Vagina (tissue), 2 donors: ENCODE measurements around the gene CACTIN. TPM values are rescaled to one million over a fixed set of nuclear protein-coding genes. Genes with fewer than 3 reads are reported as not detected.

Experiments used
- DNase-seq, 2 donors: peaks; one replicate each; pipeline ENCODE4 v3.0.0-alpha.2; 2017; ENCODE audit errors: extremely low spot score in 2 of 2
- H3K27ac ChIP-seq: fragments of 200-600 bp; sonication (generic); one replicate; pipeline ENCODE4 v1.5.1; 2019
- H3K27me3 ChIP-seq: fragments of 200-600 bp; sonication (generic); one replicate; pipeline ENCODE4 v1.5.1; 2019
- H3K36me3 ChIP-seq, 2 donors: fragments of 200-600 bp; sonication (generic); one replicate each; pipeline ENCODE4 v1.5.1; 2017 to 2019
- H3K4me1 ChIP-seq: fragments of 200-600 bp; sonication (generic); one replicate; pipeline ENCODE4 v1.5.1; 2019
- H3K4me3 ChIP-seq, 2 donors: fragments of 200-600 bp; sonication (generic); 1 replicate in 1 of 2; 2 replicates in 1 of 2; pipeline ENCODE4 v1.5.1; 2016 to 2019
- H3K9me3 ChIP-seq: fragments of 200-600 bp; sonication (generic); one replicate; pipeline ENCODE4 v1.5.1; 2019
- CTCF ChIP-seq, 3 experiments: fragments of 450-650 bp in 2 of 3; fragments of 200-600 bp in 1 of 3; sonication (generic) in 1 of 3; IDR thresholded peaks; one replicate each; pipeline ENCODE4 v1.5.1; 2017 to 2019; ENCODE audit warnings: antibody characterized with exemption in 3 of 3, mild to moderate bottlenecking in 2 of 3, moderate library complexity in 2 of 3
- POLR2A ChIP-seq, 2 donors: fragments of 450-650 bp; IDR thresholded peaks; one replicate each; pipeline ENCODE4 v1.6.1; 2017; ENCODE audit warnings: antibody characterized with exemption in 2 of 2, mild to moderate bottlenecking in 2 of 2, moderate library complexity in 2 of 2
- POLR2AphosphoS5 ChIP-seq, 2 donors: sonication (generic); formaldehyde crosslinking; IDR thresholded peaks; one replicate each; pipeline ENCODE4 v1.9.0; 2017; ENCODE audit warnings: antibody characterized with exemption in 2 of 2, mild to moderate bottlenecking in 2 of 2, low read depth in 1 of 2; ENCODE audit not compliant: insufficient read depth in 1 of 2
- intact Hi-C: fragments of 100-400 bp; cut with DNase I; formaldehyde crosslinking; loops from one replicate; pipeline ENCODE4 v1.15.1; 2023
- total RNA-seq: library from RNA; depleted of rRNA; stranded (reverse); fragments of >200 nt; gene quantifications from one replicate; pipeline ENCODE4 v1.2.3, GENCODE V29; 2016

The CACTIN gene
- total RNA-seq, 1 donor from 2014 or later = 36.3 TPM

DNA sequence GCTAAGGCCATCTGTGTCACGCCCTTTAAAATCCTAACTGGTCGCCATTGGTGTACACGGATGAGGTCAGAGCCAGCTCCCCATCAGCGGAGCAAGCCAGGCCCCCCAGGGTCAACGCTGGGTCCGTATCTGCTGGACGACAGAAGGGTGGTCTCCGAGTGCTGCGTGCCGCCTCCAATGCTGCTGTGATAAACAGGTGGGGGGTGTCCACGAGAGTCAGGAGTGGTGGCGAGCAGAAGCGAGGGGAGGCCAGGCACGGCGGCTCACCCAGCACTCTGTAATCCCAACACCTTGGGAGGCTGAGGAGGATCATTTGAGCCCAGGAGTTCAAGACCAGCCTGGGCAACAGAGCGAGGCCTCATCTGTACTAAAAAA is 30.8 kb upstream of the CACTIN start:
- Histone ChIP-seq H3K4me1 (peaks cover 11% of the 10 kb centered on the region), H3K27ac (no peak overlapping the region), H3K27me3 (no peaks in the 10 kb centered on the region), H3K36me3 (peaks cover 0 to 56% of the 10 kb centered on the region in 2 donors), H3K9me3 (no peaks in the 10 kb centered on the region), H3K4me3 (no peak overlapping the region)
- intact Hi-C loops = no loop called here
- no peak for DNase-seq
- TF ChIP-seq CTCF (IDR thresholded peaks at IDR 0.05) = no peak
- no peak for TF ChIP-seq POLR2A (IDR thresholded peaks at IDR 0.05)
- TF ChIP-seq POLR2AphosphoS5 (IDR thresholded peaks at IDR 0.05; ENCODE audit: insufficient read depth in 1 of 2, low read depth in 1 of 2) = no peak

DNA sequence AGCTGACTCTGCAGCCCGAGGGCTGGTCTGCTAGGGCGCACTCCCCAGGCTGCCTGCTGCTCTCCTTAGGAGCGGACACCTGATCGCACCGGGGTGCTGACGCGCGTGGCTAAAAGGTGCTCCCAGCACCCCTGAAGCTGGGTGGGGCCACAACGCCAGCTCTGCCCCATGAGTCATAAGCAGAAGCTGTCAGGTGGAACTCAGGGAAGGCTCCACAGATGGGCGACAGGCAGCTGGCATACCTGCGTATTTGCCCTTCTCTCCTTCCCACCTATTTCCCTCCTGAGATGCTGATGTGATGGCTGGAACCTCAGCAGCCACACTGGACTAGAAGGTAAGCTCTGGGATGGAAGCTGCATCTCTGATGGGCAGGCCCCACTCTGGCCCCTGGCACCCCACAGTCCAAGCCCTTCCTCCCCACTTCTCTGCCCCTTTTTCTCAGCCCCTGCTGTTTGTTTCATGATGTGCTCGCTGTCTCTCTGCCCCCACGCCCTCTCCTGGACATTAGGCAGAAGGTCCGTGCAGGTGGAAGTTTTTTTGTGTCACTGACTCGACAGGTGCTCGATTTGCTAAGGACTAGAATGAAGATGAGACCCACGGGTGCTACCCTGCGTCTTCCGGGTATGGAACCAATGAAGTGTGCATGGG is 30.3 kb upstream of the CACTIN start:
- Histone ChIP-seq H3K27me3 (no peaks in the 10 kb centered on the region), H3K27ac (no peak overlapping the region), H3K4me3 (no peak overlapping the region), H3K9me3 (no peaks in the 10 kb centered on the region), H3K4me1 (peaks cover 11% of the 10 kb centered on the region), H3K36me3 (peaks cover 0 to 61% of the 10 kb centered on the region in 2 donors)
- TF ChIP-seq POLR2AphosphoS5 (IDR thresholded peaks at IDR 0.05; ENCODE audit: insufficient read depth in 1 of 2, low read depth in 1 of 2) (no peak), CTCF (IDR thresholded peaks at IDR 0.05) (no peak), POLR2A (IDR thresholded peaks at IDR 0.05) (no peak)
- no peak for DNase-seq
- intact Hi-C loops = no loop called here

GRCh38 chr19:3656073-3656746 is 29.6 kb upstream of the CACTIN start:
- TF ChIP-seq POLR2AphosphoS5 (IDR thresholded peaks at IDR 0.05; ENCODE audit: insufficient read depth in 1 of 2, low read depth in 1 of 2) = peak in 1 of 2 donors; percentile 43
- no peak for TF ChIP-seq POLR2A (IDR thresholded peaks at IDR 0.05)
- H3K27ac ChIP-seq = peak overlapping the region; percentile 68
- H3K4me3 ChIP-seq = no peak overlapping the region
- H3K4me1 ChIP-seq = peaks cover 11% of the 10 kb centered on the region
- intact Hi-C loops = no loop called here
- H3K36me3 ChIP-seq = peaks cover 0 to 64% of the 10 kb centered on the region in 2 donors
- no peak for DNase-seq
- no peaks in the 10 kb centered on the region for H3K27me3 ChIP-seq
- H3K9me3 ChIP-seq = no peaks in the 10 kb centered on the region

DNA sequence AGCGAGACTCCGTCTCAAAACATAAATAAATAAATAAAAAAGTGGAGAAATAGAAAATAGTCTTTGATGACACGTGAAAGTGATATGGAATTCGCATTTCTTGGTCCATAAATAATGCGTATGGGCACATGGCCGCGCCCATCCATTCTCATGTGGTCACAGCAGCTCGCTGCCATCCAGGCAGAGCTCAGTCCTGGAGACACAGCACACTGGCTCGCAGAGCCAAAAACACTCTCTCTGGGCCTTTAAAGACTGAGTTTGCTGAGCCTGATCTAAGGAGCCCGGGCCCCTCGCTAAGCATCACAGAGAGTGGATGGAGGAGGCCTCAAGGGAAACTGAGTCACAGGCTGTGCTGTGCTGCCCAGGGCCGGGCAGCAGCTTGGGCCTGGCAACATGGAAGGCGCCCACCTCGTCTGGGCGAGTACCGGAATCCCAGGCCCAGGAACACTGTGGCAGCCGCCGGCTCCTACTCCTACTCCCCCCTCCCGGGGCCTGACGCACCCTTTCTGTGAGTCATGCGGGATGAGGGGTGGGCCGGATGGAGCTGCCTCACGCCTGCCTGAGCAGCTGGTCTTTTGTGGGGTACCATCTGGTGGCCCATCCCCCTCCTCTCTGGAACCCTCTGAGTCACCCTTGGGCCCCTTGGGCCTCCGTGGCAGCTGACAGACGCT is 28.9 kb upstream of the CACTIN start:
- H3K9me3 ChIP-seq = no peaks in the 10 kb centered on the region
- DNase-seq = no peak
- H3K36me3 ChIP-seq = peaks cover 0 to 64% of the 10 kb centered on the region in 2 donors
- peak overlapping the region; percentile 68 for H3K27ac ChIP-seq
- no peak overlapping the region for H3K4me3 ChIP-seq
- no peak for TF ChIP-seq POLR2A (IDR thresholded peaks at IDR 0.05)
- TF ChIP-seq CTCF (IDR thresholded peaks at IDR 0.05) = no peak
- TF ChIP-seq POLR2AphosphoS5 (IDR thresholded peaks at IDR 0.05; ENCODE audit: insufficient read depth in 1 of 2, low read depth in 1 of 2) = peak in 1 of 2 donors; percentile 73
- intact Hi-C loops = no loop called here
- no peaks in the 10 kb centered on the region for H3K27me3 ChIP-seq
- H3K4me1 ChIP-seq = peaks cover 11% of the 10 kb centered on the region

DNA sequence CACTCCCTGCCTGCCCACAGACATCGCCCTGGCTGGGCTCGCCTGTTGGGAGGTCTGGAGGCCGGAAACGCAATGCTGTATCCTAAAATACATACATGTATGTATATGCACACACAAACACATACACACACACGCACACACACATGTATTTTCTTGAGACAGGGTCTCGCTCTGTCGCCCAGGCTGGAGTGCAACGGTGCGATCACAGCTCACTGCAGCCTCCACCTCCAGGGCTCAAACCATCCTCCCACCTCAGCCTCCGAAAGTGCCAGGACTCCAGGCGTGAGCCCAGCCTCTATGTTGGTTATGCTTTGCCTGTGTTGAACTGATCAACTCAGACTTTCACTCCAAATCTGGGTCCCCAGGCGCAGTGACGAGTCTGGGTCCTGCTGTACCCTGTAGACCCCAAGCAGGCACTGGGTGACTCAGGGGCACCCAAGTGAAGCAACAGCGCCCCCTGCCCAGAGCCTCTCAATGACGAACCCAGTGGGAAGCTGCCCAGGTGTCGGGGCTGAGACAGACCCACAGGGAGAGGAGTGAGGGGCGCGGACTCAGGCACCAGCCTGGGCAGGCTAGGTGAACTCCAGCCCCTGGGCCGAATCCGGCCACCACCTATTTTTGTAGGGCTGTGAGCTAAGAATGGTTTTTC is 27.4 kb upstream of the CACTIN start:
- Histone ChIP-seq H3K4me3 (no peak overlapping the region), H3K4me1 (peaks cover 11% of the 10 kb centered on the region)
- intact Hi-C loops = no loop called here

More for the DNA sequence above, 27.4 kb upstream of the CACTIN start:
- H3K27ac ChIP-seq = no peak overlapping the region
- H3K27me3 ChIP-seq = no peaks in the 10 kb centered on the region
- no peak for DNase-seq
- H3K36me3 ChIP-seq = peaks cover 0 to 60% of the 10 kb centered on the region in 2 donors
- TF ChIP-seq POLR2AphosphoS5 (IDR thresholded peaks at IDR 0.05; ENCODE audit: insufficient read depth in 1 of 2, low read depth in 1 of 2) = no peak
- TF ChIP-seq POLR2A (IDR thresholded peaks at IDR 0.05) = no peak
- no peak for TF ChIP-seq CTCF (IDR thresholded peaks at IDR 0.05)
- H3K9me3 ChIP-seq = no peaks in the 10 kb centered on the region
